CD4-positive, alpha-beta T cell (primary cell): Measurements from ENCODE around the gene PON3. TPM values are rescaled to one million over a fixed set of nuclear protein-coding genes. Genes with fewer than 3 reads are reported as not detected.

Experiments used
- ATAC-seq: fragments of 200-7000 bp; cut with Tn5 transposase; one replicate; pipeline ENCODE4 v1.10.0; 2022; ENCODE audit warnings: mild to moderate bottlenecking; ENCODE audit not compliant: poor library complexity
- CTCF ChIA-PET: fragments of 350-600 bp; sonication (Branson Sonifier 250); formaldehyde crosslinking; loops from one replicate; lab custom pipeline; 2021; ENCODE audit warnings: antibody characterized with exemption, inconsistent platforms; lab: Charles Lee
- POLR2A ChIA-PET: fragments of 350-600 bp; sonication (Branson Sonifier 250); formaldehyde crosslinking; loops from one replicate; lab custom pipeline; 2021; ENCODE audit warnings: antibody characterized with exemption, inconsistent platforms; lab: Charles Lee
- DNase-seq, 14 experiments: peaks; one replicate each; pipeline ENCODE4 v3.0.0-alpha.2; 2013 to 2020; ENCODE audit warnings: mixed read lengths in 2 of 14
- H3K27ac ChIP-seq, 2 donors: one replicate each; pipeline versions ENCODE4 v1.5.1 to v1.7.0; 2013; ENCODE audit warnings: low read length in 2 of 2, low read depth in 1 of 2, mild to moderate bottlenecking in 1 of 2
- H3K27me3 ChIP-seq, 2 experiments: 1 replicate in 1 of 2; 2 replicates in 1 of 2; pipeline versions ENCODE4 v1.6.1 to v1.7.0; 2013; ENCODE audit warnings: low read length in 2 of 2, control low read depth in 1 of 2, mild to moderate bottlenecking in 1 of 2, moderate library complexity in 1 of 2; ENCODE audit not compliant: insufficient read depth in 2 of 2, control insufficient read depth in 1 of 2
- H3K36me3 ChIP-seq: one replicate; pipeline ENCODE4 v1.6.1; 2013; ENCODE audit warnings: low read length, control low read depth; ENCODE audit not compliant: insufficient read depth
- H3K4me1 ChIP-seq: one replicate; pipeline ENCODE4 v1.6.1; 2013; ENCODE audit warnings: low read length, control low read depth; ENCODE audit not compliant: insufficient read depth
- H3K4me3 ChIP-seq: one replicate; pipeline ENCODE4 v1.5.1; 2013; ENCODE audit warnings: mild to moderate bottlenecking, low read length, moderate library complexity
- H3K9me3 ChIP-seq, 2 experiments: 1 replicate in 1 of 2; 2 replicates in 1 of 2; pipeline versions ENCODE4 v1.6.1 to v1.7.0; 2013; ENCODE audit warnings: low read length in 2 of 2, mild to moderate bottlenecking in 2 of 2, control low read depth in 1 of 2, moderate library complexity in 1 of 2; ENCODE audit not compliant: control insufficient read depth in 1 of 2, insufficient read depth in 1 of 2
- H3K27ac Mint-ChIP-seq: one replicate; pipeline ENCODE4 v1.8.0; 2020; ENCODE audit warnings: mixed read lengths
- H3K27me3 Mint-ChIP-seq: one replicate; pipeline ENCODE4 v1.8.0; 2021; ENCODE audit warnings: mixed read lengths
- H3K36me3 Mint-ChIP-seq: one replicate; pipeline ENCODE4 v1.8.0; 2021; ENCODE audit warnings: low read depth, mixed read lengths
- H3K4me1 Mint-ChIP-seq: one replicate; pipeline ENCODE4 v1.8.0; 2021; ENCODE audit warnings: low read depth, mixed read lengths
- H3K4me3 Mint-ChIP-seq: one replicate; pipeline ENCODE4 v1.8.0; 2020; ENCODE audit warnings: mild to moderate bottlenecking, mixed read lengths
- H3K9me3 Mint-ChIP-seq: one replicate; pipeline ENCODE4 v1.8.0; 2020; ENCODE audit warnings: mixed read lengths
- CTCF ChIP-seq: fragments of 200-600 bp; IDR thresholded peaks from one replicate; pipeline ENCODE4 v1.8.0; 2022; ENCODE audit warnings: antibody characterized with exemption, mild to moderate bottlenecking
- intact Hi-C, 2 experiments: fragments of 100-400 bp; cut with DNase I in 1 of 2; cut with micrococcal nuclease in 1 of 2; formaldehyde crosslinking; loops; one replicate each; pipeline versions ENCODE4 v1.15.1 to v1.9.0; 2023 to 2025; cut with DNase I, micrococcal nuclease
- total RNA-seq, 174 experiments: library from RNA in 2 of 174; stranded (reverse) in 2 of 174; gene quantifications; one replicate each; pipeline ENCODE4 v1.2.3 and lab custom pipeline; 2021 to 2026

PON3 gene
- total RNA-seq, 2 experiments from 2014 or later = not detected

GRCh38 chr7:95317546-95317945 lies 78.6 kb downstream of the PON3 start:
- ChIA-PET POLR2A (no interaction called here), CTCF (no interaction called here)
- no peaks in the 10 kb centered on the region for H3K27me3 ChIP-seq
- H3K36me3 Mint-ChIP-seq = no peaks in the 10 kb centered on the region
- no peak for TF ChIP-seq CTCF
- no peaks in the 10 kb centered on the region for H3K4me1 ChIP-seq
- no peak for DNase-seq
- no peak for ATAC-seq
- H3K4me3 Mint-ChIP-seq = no peak overlapping the region
- no peak overlapping the region for H3K27ac ChIP-seq
- peaks cover 5% of the 10 kb centered on the region for H3K27me3 Mint-ChIP-seq
- intact Hi-C loops = no loop called here
- H3K4me3 ChIP-seq = no peak overlapping the region
- no peaks in the 10 kb centered on the region for H3K9me3 Mint-ChIP-seq
- H3K4me1 Mint-ChIP-seq = no peaks in the 10 kb centered on the region
- no peaks in the 10 kb centered on the region for H3K36me3 ChIP-seq
- H3K27ac Mint-ChIP-seq = no peak overlapping the region
- no peaks in the 10 kb centered on the region for H3K9me3 ChIP-seq

DNA sequence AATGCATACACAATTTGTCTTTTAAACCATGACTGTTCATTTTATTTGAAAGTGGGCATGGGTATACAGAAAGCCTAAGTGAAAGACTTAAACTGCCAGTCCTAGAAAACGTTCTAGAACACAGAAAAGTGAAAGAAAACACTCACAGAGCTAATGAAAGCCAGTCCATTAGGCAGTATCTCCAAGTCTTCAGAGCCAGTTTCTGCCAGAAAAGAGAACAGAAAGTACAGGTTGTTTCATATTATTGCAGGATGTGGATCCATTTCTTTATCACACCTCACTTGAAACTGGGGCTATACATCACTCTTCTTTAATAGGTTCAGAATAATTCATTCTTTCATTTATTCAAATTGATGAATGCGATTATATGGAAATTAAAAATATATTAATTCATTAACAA lies 79.6 kb downstream of the PON3 start:
- Histone ChIP-seq H3K9me3 (no peaks in the 10 kb centered on the region), H3K4me1 (no peaks in the 10 kb centered on the region), H3K36me3 (no peaks in the 10 kb centered on the region), H3K4me3 (no peak overlapping the region), H3K27ac (no peak overlapping the region), H3K27me3 (no peaks in the 10 kb centered on the region)
- Mint-ChIP-seq H3K4me1 (no peaks in the 10 kb centered on the region), H3K27me3 (peaks cover 5% of the 10 kb centered on the region), H3K36me3 (no peaks in the 10 kb centered on the region), H3K4me3 (no peak overlapping the region), H3K27ac (no peak overlapping the region), H3K9me3 (no peaks in the 10 kb centered on the region)
- no peak for TF ChIP-seq CTCF
- DNase-seq (no peak), ATAC-seq (no peak)
- intact Hi-C loops = no loop called here
- ChIA-PET POLR2A (no interaction called here), CTCF (no interaction called here)

- DNase-seq = no peak
- ChIA-PET CTCF (no interaction called here), POLR2A (no interaction called here)
- Mint-ChIP-seq H3K27ac (no peak overlapping the region), H3K9me3 (no peaks in the 10 kb centered on the region), H3K27me3 (peaks cover 9% of the 10 kb centered on the region), H3K4me3 (no peak overlapping the region), H3K36me3 (no peaks in the 10 kb centered on the region), H3K4me1 (no peaks in the 10 kb centered on the region)
- H3K27me3 ChIP-seq = no peaks in the 10 kb centered on the region
- no peaks in the 10 kb centered on the region for H3K36me3 ChIP-seq
- ATAC-seq = no peak
- no peak overlapping the region for H3K27ac ChIP-seq
- H3K4me3 ChIP-seq = no peak overlapping the region
- TF ChIP-seq CTCF = no peak
- H3K4me1 ChIP-seq = no peaks in the 10 kb centered on the region
- H3K9me3 ChIP-seq = no peaks in the 10 kb centered on the region
- intact Hi-C loops = no loop called here
Observed at GRCh38 chr7:95312561-95312960, 83.6 kb downstream of the PON3 start.
